ENCODE data around the gene NKAIN2.

The NKAIN2 gene

DNA sequence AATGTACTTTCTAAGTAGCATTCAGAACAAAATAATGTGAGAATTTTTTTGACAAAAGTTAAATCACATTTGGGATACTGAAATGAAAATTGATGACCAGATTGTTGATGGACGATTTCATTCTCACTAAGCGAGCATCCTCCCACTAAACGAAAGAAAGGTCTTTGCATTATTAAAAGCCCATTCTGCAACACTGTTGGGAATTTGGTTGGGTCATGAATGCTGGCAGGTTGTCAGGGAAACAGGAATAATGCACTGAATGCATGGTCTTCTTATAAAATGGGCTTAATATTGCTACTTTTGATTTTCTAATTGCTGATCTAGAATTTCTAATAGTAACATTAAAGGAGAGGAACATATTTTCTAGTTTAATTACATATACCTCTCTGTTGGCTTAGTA lies 229.8 kb downstream of the NKAIN2 start:
- no peak for DNase-seq (ENCODE audit: extremely low read depth, low read depth)
- TF ChIP-seq CTCF (IDR thresholded peaks at IDR 0.05; ENCODE audit: low read depth, low read length): no peak

- TF ChIP-seq CTCF (IDR thresholded peaks at IDR 0.05; ENCODE audit: low read depth, low read length): no peak
- no peak for DNase-seq (ENCODE audit: extremely low read depth, low read depth)
Measured at GRCh38 chr6:124036384-124036783, 232.7 kb downstream of the NKAIN2 start.

GRCh38 chr6:124040655-124041054 lies 237.0 kb downstream of the NKAIN2 start:
- no peak for DNase-seq (ENCODE audit: extremely low read depth, low read depth)
- TF ChIP-seq CTCF (IDR thresholded peaks at IDR 0.05; ENCODE audit: low read depth, low read length): no peak

GRCh38 chr6:124052120-124052519 lies 248.5 kb downstream of the NKAIN2 start:
- no peak for TF ChIP-seq CTCF (IDR thresholded peaks at IDR 0.05; ENCODE audit: low read depth, low read length)
- DNase-seq (ENCODE audit: extremely low read depth, low read depth): no peak

DNA sequence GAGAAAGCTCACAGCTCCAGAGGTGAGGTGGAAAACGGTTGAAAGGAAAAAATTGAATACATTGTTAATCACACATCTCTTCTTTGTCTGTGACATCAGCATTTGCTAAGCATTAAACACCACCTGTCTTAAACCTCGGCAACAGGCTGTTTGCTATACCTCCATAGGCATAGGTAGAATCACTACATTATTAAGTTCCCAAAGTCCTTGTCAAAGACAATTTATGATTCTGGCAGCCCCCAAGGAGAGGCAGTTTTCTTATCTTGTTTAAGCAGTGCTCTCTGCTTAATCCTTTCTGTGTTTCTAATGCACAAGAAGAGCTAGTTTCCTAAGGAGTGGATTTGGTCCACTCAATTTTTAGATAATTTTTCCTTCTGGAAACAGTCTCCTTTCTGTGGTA lies 249.7 kb downstream of the NKAIN2 start:
- no peak for DNase-seq (ENCODE audit: extremely low read depth, low read depth)
- TF ChIP-seq CTCF (IDR thresholded peaks at IDR 0.05; ENCODE audit: low read depth, low read length): no peak

DNA sequence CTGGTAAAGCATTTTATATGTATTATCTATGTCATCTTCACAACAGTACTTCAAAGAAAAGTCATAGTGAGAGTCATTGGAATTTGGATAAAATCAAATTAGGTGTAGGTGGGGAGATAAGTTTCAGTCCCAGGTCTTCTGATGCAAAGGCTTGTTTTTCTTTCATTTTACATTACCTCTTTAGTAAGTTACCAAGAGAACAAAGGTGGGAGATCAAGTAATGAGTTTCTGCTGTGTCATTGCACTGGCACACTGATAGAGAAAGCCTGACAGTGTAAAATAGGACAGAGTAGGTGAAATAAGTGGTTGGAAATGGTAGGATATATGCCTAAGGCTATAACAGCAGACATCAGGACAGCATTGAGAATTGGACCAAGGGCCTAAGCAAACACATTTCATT lies 250.4 kb downstream of the NKAIN2 start:
- no peak for TF ChIP-seq CTCF (IDR thresholded peaks at IDR 0.05; ENCODE audit: low read depth, low read length)
- no peak for DNase-seq (ENCODE audit: extremely low read depth, low read depth)

DNA sequence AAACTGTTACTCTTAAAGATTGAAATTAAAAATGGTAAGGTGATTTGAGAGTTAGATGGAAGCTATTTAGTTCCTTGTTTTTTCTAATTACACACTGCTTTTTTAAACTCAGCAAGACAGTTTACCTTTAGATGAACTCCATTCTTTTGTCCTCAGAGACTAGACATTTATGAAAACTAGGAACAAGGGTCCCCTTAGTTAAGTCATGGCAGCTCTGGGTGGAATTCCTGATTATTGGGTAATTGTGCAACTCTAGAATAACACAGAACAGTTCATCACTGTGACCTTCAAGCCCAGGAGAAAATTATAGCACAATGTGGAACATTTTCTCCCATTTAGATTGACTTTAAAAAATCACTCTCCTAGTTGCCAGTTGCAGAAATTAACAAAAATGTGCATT lies 251.7 kb downstream of the NKAIN2 start:
- no peak for DNase-seq (ENCODE audit: extremely low read depth, low read depth)
- no peak for TF ChIP-seq CTCF (IDR thresholded peaks at IDR 0.05; ENCODE audit: low read depth, low read length)
